H9 (cell line): Measurements from ENCODE around the gene DYRK1A. TPM values are rescaled to one million over a fixed set of nuclear protein-coding genes. Genes with fewer than 3 reads are reported as not detected.

Experiments used
- DNase-seq: peaks from one replicate; pipeline ENCODE4 v3.0.0-alpha.2; 2017
- H2AFZ ChIP-seq: one replicate; pipeline ENCODE4 v1.6.1; 2013; ENCODE audit warnings: mild to moderate bottlenecking, low read length, control low read depth, moderate library complexity
- H2AK5ac ChIP-seq: 2 replicates; pipeline ENCODE4 v1.6.1; 2013; ENCODE audit warnings: low read length, control low read depth, mixed read lengths; ENCODE audit not compliant: insufficient read length
- H2BK120ac ChIP-seq: one replicate; pipeline ENCODE4 v1.6.1; 2013; ENCODE audit warnings: low read depth, mild to moderate bottlenecking, low read length, control low read depth, inconsistent platforms; ENCODE audit not compliant: poor library complexity, severe bottlenecking
- H2BK12ac ChIP-seq: 2 replicates; pipeline ENCODE4 v1.6.1; 2013; ENCODE audit warnings: low read length, control low read depth, mixed read lengths, low read depth; ENCODE audit not compliant: insufficient read length
- H2BK15ac ChIP-seq: 2 replicates; pipeline ENCODE4 v1.6.1; 2013; ENCODE audit warnings: low read depth, low read length, control low read depth
- H2BK20ac ChIP-seq: one replicate; pipeline ENCODE4 v1.6.1; 2013; ENCODE audit warnings: low read depth, mild to moderate bottlenecking, low read length, control low read depth, inconsistent platforms; ENCODE audit not compliant: poor library complexity, severe bottlenecking
- H2BK5ac ChIP-seq: 2 replicates; pipeline ENCODE4 v1.6.1; 2013; ENCODE audit warnings: low read length, control low read depth, mixed read lengths; ENCODE audit not compliant: insufficient read length
- H3K14ac ChIP-seq: 2 replicates; pipeline ENCODE4 v1.6.1; 2013; ENCODE audit warnings: low read length, control low read depth; ENCODE audit not compliant: insufficient read depth
- H3K18ac ChIP-seq: 2 replicates; pipeline ENCODE4 v1.6.1; 2013; ENCODE audit warnings: low read depth, mild to moderate bottlenecking, mixed read lengths, low read length, control low read depth; ENCODE audit not compliant: insufficient read length
- H3K23ac ChIP-seq: 2 replicates; pipeline ENCODE4 v1.6.1; 2013; ENCODE audit warnings: low read length, control low read depth, mixed read lengths, low read depth; ENCODE audit not compliant: insufficient read length
- H3K23me2 ChIP-seq: 2 replicates; pipeline ENCODE4 v1.6.1; 2013; ENCODE audit warnings: low read depth, mild to moderate bottlenecking, mixed read lengths, low read length, control low read depth; ENCODE audit not compliant: insufficient read length, poor library complexity, severe bottlenecking
- H3K27ac ChIP-seq: 2 replicates; pipeline ENCODE4 v1.5.1; 2013; ENCODE audit warnings: low read length, control low read depth, mixed read lengths, low read depth; ENCODE audit not compliant: insufficient read length
- H3K27me3 ChIP-seq: 2 replicates; pipeline ENCODE4 v1.6.1; 2013; ENCODE audit warnings: low read length, control low read depth, inconsistent platforms; ENCODE audit not compliant: insufficient read depth
- H3K4ac ChIP-seq: 2 replicates; pipeline ENCODE4 v1.6.1; 2013; ENCODE audit warnings: low read depth, mild to moderate bottlenecking, control low read depth, inconsistent platforms, low read length, moderate library complexity
- H3K4me1 ChIP-seq: 2 replicates; pipeline ENCODE4 v1.6.1; 2013; ENCODE audit warnings: low read length, control low read depth, inconsistent platforms; ENCODE audit not compliant: insufficient read depth
- H3K4me2 ChIP-seq: 2 replicates; pipeline ENCODE4 v1.6.1; 2013; ENCODE audit warnings: low read length, control low read depth, mixed read lengths; ENCODE audit not compliant: insufficient read length, insufficient read depth
- H3K56ac ChIP-seq: 2 replicates; pipeline ENCODE4 v1.6.1; 2013; ENCODE audit warnings: low read depth, mild to moderate bottlenecking, mixed read lengths, low read length, control low read depth; ENCODE audit not compliant: insufficient read length
- H3K79me1 ChIP-seq: 2 replicates; pipeline ENCODE4 v1.6.1; 2013; ENCODE audit warnings: low read depth, mild to moderate bottlenecking, moderate library complexity, low read length, control low read depth, inconsistent platforms; ENCODE audit not compliant: insufficient read depth, poor library complexity, severe bottlenecking
- H3K79me2 ChIP-seq: 2 replicates; pipeline ENCODE4 v1.6.1; 2013; ENCODE audit warnings: low read length, control low read depth, inconsistent platforms; ENCODE audit not compliant: insufficient read depth
- H3K9ac ChIP-seq: 2 replicates; pipeline ENCODE4 v1.6.1; 2013; ENCODE audit warnings: low read length, control low read depth, mixed read lengths; ENCODE audit not compliant: insufficient read length; ENCODE audit errors: extremely low read depth
- H3K9me3 ChIP-seq: one replicate; pipeline ENCODE4 v1.6.1; 2013; ENCODE audit warnings: low read depth, low read length, inconsistent platforms; ENCODE audit not compliant: control insufficient read depth
- H3T11ph ChIP-seq: one replicate; pipeline ENCODE4 v1.6.1; 2013; ENCODE audit warnings: mild to moderate bottlenecking, low read length, control low read depth, inconsistent platforms
- H4K20me1 ChIP-seq: one replicate; pipeline ENCODE4 v1.6.1; 2013; ENCODE audit not compliant: control insufficient read depth, insufficient read length, insufficient read depth
- H4K5ac ChIP-seq: 2 replicates; pipeline ENCODE4 v1.6.1; 2013; ENCODE audit warnings: low read depth, mild to moderate bottlenecking, mixed read lengths, low read length, control low read depth; ENCODE audit not compliant: insufficient read length
- H4K8ac ChIP-seq: replicated peaks from 2 replicates; pipeline ENCODE4 v1.6.1; 2013; ENCODE audit warnings: low read length, control low read depth, mixed read lengths, low read depth; ENCODE audit not compliant: insufficient read length
- H4K91ac ChIP-seq: 2 replicates; pipeline ENCODE4 v1.6.1; 2013; ENCODE audit warnings: low read depth, mild to moderate bottlenecking, moderate library complexity, mixed read lengths, low read length, control low read depth; ENCODE audit not compliant: insufficient read length
- H3K27ac Mint-ChIP-seq, 3 experiments: 2 replicates in 2 of 3; 3 replicates in 1 of 3; pipeline ENCODE4 v1.8.0; 2020 to 2021; ENCODE audit warnings: mixed read lengths in 3 of 3, mild to moderate bottlenecking in 1 of 3, moderate library complexity in 1 of 3
- H3K27me3 Mint-ChIP-seq: 2 replicates; pipeline ENCODE4 v1.8.0; 2021; ENCODE audit warnings: low read depth, mild to moderate bottlenecking, moderate library complexity, mixed read lengths
- H3K36me3 Mint-ChIP-seq, 3 experiments: 2 replicates in 2 of 3; 3 replicates in 1 of 3; pipeline ENCODE4 v1.8.0; 2020 to 2021; ENCODE audit warnings: low read depth in 3 of 3, mixed read lengths in 3 of 3; ENCODE audit not compliant: insufficient read depth in 1 of 3
- H3K4me1 Mint-ChIP-seq, 2 experiments: 2 replicates each; pipeline ENCODE4 v1.8.0; 2020; ENCODE audit warnings: mixed read lengths in 2 of 2
- H3K4me3 Mint-ChIP-seq, 2 experiments: 2 replicates in 1 of 2; 3 replicates in 1 of 2; pipeline ENCODE4 v1.8.0; 2020 to 2021; ENCODE audit warnings: mild to moderate bottlenecking in 2 of 2, mixed read lengths in 2 of 2, moderate library complexity in 1 of 2
- H3K9me3 Mint-ChIP-seq, 2 experiments: 2 replicates in 1 of 2; 3 replicates in 1 of 2; pipeline ENCODE4 v1.8.0; 2020; ENCODE audit warnings: mild to moderate bottlenecking in 2 of 2, mixed read lengths in 2 of 2, moderate library complexity in 1 of 2
- WGBS: extraction: QIAGEN DNeasy Blood & Tissue Kit; methylation state at CpG from one replicate; pipeline ENCODE4 v1.1.7; 2013; ENCODE audit warnings: missing lambda C conversion rate, low lambda C conversion rate, mixed read lengths; ENCODE audit not compliant: insufficient read length; ENCODE audit errors: extremely low coverage; 5-methylcytosine and 5-hydroxymethylcytosine counted together
- total RNA-seq: library from RNA; stranded (reverse); gene quantifications from 2 replicates; pipeline ENCODE4 v1.2.1, GENCODE V29; 2021
- TF ChIP-seq, protein P1 (sequence below): fragments of 200-600 bp; sonication (generic); conservative IDR thresholded peaks from 3 replicates; pipeline ENCODE4 v1.8.0; 2021; ENCODE audit warnings: antibody characterized with exemption, mild to moderate bottlenecking

DYRK1A gene
- total RNA-seq, 1 experiment from 2014 or later: 73.6 TPM

DNA sequence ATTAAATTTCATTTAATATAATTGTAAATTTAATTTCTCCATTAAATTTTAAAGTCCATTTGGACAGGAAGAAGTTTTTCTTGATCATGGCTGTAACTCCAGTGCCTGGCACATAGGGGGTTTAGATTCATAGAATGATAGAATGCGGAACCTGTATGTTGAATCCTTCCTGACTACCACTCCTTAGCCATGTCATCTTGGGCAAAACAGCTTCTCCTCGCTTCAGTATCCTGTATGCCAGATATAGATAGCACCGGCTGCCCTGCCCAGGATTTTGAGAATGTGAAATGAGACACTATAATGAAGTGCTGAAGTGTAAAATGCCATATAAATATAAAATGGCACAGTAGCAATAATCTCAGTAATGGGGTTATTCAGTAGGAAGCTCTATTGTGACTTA, 6.4 kb downstream of the DYRK1A start:
- H2BK15ac ChIP-seq: no peak overlapping the region
- no CpG with 5 or more reads among the region's 3 CpGs for WGBS

More for the DNA sequence above, 6.4 kb downstream of the DYRK1A start:
- no peaks in the 10 kb centered on the region; the same call in 1 of the 2 replicates for H3K4me1 ChIP-seq
- no peak overlapping the region for H4K5ac ChIP-seq
- H3K27me3 ChIP-seq: no peaks in the 10 kb centered on the region
- Mint-ChIP-seq H3K36me3 (peaks cover 0 to 2% (median 0%) of the 10 kb centered on the region in 3 experiments; a peak in 2 of 7 replicates), H3K27ac (no peak overlapping the region), H3K4me1 (peaks cover 60 to 71% of the 10 kb centered on the region in 2 experiments), H3K9me3 (no peaks in the 10 kb centered on the region; a peak in 1 of 5 replicates), H3K27me3 (no peaks in the 10 kb centered on the region), H3K4me3 (no peak overlapping the region)
- H2BK120ac ChIP-seq: no peak overlapping the region
- H3K79me2 ChIP-seq: peaks cover 82% of the 10 kb centered on the region
- no peak overlapping the region for H2BK12ac ChIP-seq
- TF ChIP-seq, protein P1, sequence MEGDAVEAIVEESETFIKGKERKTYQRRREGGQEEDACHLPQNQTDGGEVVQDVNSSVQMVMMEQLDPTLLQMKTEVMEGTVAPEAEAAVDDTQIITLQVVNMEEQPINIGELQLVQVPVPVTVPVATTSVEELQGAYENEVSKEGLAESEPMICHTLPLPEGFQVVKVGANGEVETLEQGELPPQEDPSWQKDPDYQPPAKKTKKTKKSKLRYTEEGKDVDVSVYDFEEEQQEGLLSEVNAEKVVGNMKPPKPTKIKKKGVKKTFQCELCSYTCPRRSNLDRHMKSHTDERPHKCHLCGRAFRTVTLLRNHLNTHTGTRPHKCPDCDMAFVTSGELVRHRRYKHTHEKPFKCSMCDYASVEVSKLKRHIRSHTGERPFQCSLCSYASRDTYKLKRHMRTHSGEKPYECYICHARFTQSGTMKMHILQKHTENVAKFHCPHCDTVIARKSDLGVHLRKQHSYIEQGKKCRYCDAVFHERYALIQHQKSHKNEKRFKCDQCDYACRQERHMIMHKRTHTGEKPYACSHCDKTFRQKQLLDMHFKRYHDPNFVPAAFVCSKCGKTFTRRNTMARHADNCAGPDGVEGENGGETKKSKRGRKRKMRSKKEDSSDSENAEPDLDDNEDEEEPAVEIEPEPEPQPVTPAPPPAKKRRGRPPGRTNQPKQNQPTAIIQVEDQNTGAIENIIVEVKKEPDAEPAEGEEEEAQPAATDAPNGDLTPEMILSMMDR: no peak
- no peak overlapping the region for H3K14ac ChIP-seq
- no peak overlapping the region for H3K4ac ChIP-seq
- DNase-seq: no peak
- H3K9ac ChIP-seq: no peak overlapping the region
- H3K79me1 ChIP-seq: peaks cover 2% of the 10 kb centered on the region
- H3K4me2 ChIP-seq: no peak overlapping the region
- H3K23ac ChIP-seq: no peak overlapping the region
- H2AFZ ChIP-seq: no peak overlapping the region
- H3K23me2 ChIP-seq: peaks cover 5% of the 10 kb centered on the region
- no peak overlapping the region for H2BK20ac ChIP-seq
- H3T11ph ChIP-seq: no peak overlapping the region
- H3K56ac ChIP-seq: no peak overlapping the region
- H2AK5ac ChIP-seq: no peak overlapping the region
- no peak overlapping the region for H4K8ac ChIP-seq
- H4K91ac ChIP-seq: no peak overlapping the region
- H3K27ac ChIP-seq: no peak overlapping the region
- no peak overlapping the region for H2BK5ac ChIP-seq
- H3K9me3 ChIP-seq: no peaks in the 10 kb centered on the region
- no peaks in the 10 kb centered on the region for H4K20me1 ChIP-seq
- H3K18ac ChIP-seq: no peak overlapping the region
